Measurements from ENCODE around the gene WDR5B.
"Not testable (repeated sequence)": the region's sequence is repeated elsewhere in the genome, so short reads cannot be mapped to it uniquely, and the experiment has no call there.

WDR5B gene

GRCh38 chr3:122415762-122416654 is at the start of gene WDR5B:
TSS of gene WDR5B (minus strand) at chr3:122416062. CDS start at chr3:122415528, 534 bp downstream.
- Histone ChIP-seq H3K4me3 (peak within 1 kb of the TSS; percentile 91), H3K9ac (ENCODE audit: insufficient read length) (peak within 1 kb of the TSS; percentile 88), H3K9me3 (ENCODE audit: low read depth, low read length) (no peaks in the 10 kb centered on the region), H3K36me3 (ENCODE audit: insufficient read depth, low read length) (peaks cover 19% of the 10 kb centered on the region), H3K27ac (peak within 1 kb of the TSS; percentile 74; the same call in 1 of the 2 replicates)
- peak; percentile 96 for DNase-seq (ENCODE audit: low read depth, low spot score)
- peak; percentile 99 for TF ChIP-seq POLR2AphosphoS5 (IDR thresholded peaks at IDR 0.05; ENCODE audit: borderline replicate concordance, low read depth, low read length)
- no peak for TF ChIP-seq EZH2 (IDR thresholded peaks at IDR 0.05)

- Histone ChIP-seq H3K36me3 (ENCODE audit: insufficient read depth, low read length) (peaks cover 66% of the 10 kb centered on the region), H3K4me3 (no peak overlapping the region), H3K9me3 (ENCODE audit: low read depth, low read length) (no peaks in the 10 kb centered on the region), H3K9ac (ENCODE audit: insufficient read length) (no peak overlapping the region), H3K27ac (no peak overlapping the region)
- no peak for TF ChIP-seq EZH2 (IDR thresholded peaks at IDR 0.05)
- TF ChIP-seq POLR2AphosphoS5 (IDR thresholded peaks at IDR 0.05; ENCODE audit: borderline replicate concordance, low read depth, low read length): no peak
- no peak for TF ChIP-seq FOXP2 (optimal IDR thresholded peaks at IDR 0.05; ENCODE audit: control extremely low read depth, extremely low read length, insufficient read depth)
- DNase-seq (ENCODE audit: low read depth, low spot score): no peak
Observed at GRCh38 chr3:122464659-122465058, 48.8 kb upstream of the WDR5B start.

GRCh38 chr3:122462406-122462805 is 46.5 kb upstream of the WDR5B start:
- H3K4me3 ChIP-seq: no peak overlapping the region
- no peak overlapping the region for H3K9ac ChIP-seq (ENCODE audit: insufficient read length)
- no peak for DNase-seq (ENCODE audit: low read depth, low spot score)
- H3K36me3 ChIP-seq (ENCODE audit: insufficient read depth, low read length): peaks cover 83% of the 10 kb centered on the region
- H3K27ac ChIP-seq: peak overlapping the region; percentile 48
- TF ChIP-seq FOXP2 (optimal IDR thresholded peaks at IDR 0.05; ENCODE audit: control extremely low read depth, extremely low read length, insufficient read depth) (no peak), EZH2 (IDR thresholded peaks at IDR 0.05) (no peak)
- no peaks in the 10 kb centered on the region for H3K9me3 ChIP-seq (ENCODE audit: low read depth, low read length)

GRCh38 chr3:122461806-122462205 is 45.9 kb upstream of the WDR5B start:
- H3K9ac ChIP-seq (ENCODE audit: insufficient read length): no peak overlapping the region
- no peak for DNase-seq (ENCODE audit: low read depth, low spot score)
- H3K4me3 ChIP-seq: no peak overlapping the region
- H3K36me3 ChIP-seq (ENCODE audit: insufficient read depth, low read length): peaks cover 85% of the 10 kb centered on the region
- 0 out of 2 replicates have a peak overlapping the region, but pooled peaks have one; percentile 48 for H3K27ac ChIP-seq
- TF ChIP-seq EZH2 (IDR thresholded peaks at IDR 0.05) (no peak), FOXP2 (optimal IDR thresholded peaks at IDR 0.05; ENCODE audit: control extremely low read depth, extremely low read length, insufficient read depth) (no peak), POLR2AphosphoS5 (IDR thresholded peaks at IDR 0.05; ENCODE audit: borderline replicate concordance, low read depth, low read length) (no peak)
- H3K9me3 ChIP-seq (ENCODE audit: low read depth, low read length): no peaks in the 10 kb centered on the region

- Histone ChIP-seq H3K27ac (0 out of 2 replicates have a peak overlapping the region, but pooled peaks have one; percentile 62), H3K9ac (ENCODE audit: insufficient read length) (no peak overlapping the region), H3K4me3 (no peak overlapping the region), H3K36me3 (ENCODE audit: insufficient read depth, low read length) (peaks cover 83% of the 10 kb centered on the region), H3K9me3 (ENCODE audit: low read depth, low read length) (no peaks in the 10 kb centered on the region)
- TF ChIP-seq POLR2AphosphoS5 (IDR thresholded peaks at IDR 0.05; ENCODE audit: borderline replicate concordance, low read depth, low read length) (no peak), EZH2 (IDR thresholded peaks at IDR 0.05) (no peak)
- DNase-seq (ENCODE audit: low read depth, low spot score): peak; percentile 56
Observed at GRCh38 chr3:122458992-122459391, 43.1 kb upstream of the WDR5B start.

- H3K36me3 ChIP-seq (ENCODE audit: insufficient read depth, low read length): peaks cover 84% of the 10 kb centered on the region
- TF ChIP-seq EZH2 (IDR thresholded peaks at IDR 0.05) (no peak), POLR2AphosphoS5 (IDR thresholded peaks at IDR 0.05; ENCODE audit: borderline replicate concordance, low read depth, low read length) (no peak), FOXP2 (optimal IDR thresholded peaks at IDR 0.05; ENCODE audit: control extremely low read depth, extremely low read length, insufficient read depth) (no peak)
- peak overlapping the region; percentile 13 for H3K9ac ChIP-seq (ENCODE audit: insufficient read length)
Observed at GRCh38 chr3:122457706-122458105, 41.8 kb upstream of the WDR5B start.

GRCh38 chr3:122456074-122456473 is 40.2 kb upstream of the WDR5B start:
- Histone ChIP-seq H3K9ac (ENCODE audit: insufficient read length) (no peak overlapping the region), H3K27ac (no peak overlapping the region; the same call in 1 of the 2 replicates), H3K4me3 (no peak overlapping the region), H3K9me3 (ENCODE audit: low read depth, low read length) (no peaks in the 10 kb centered on the region), H3K36me3 (ENCODE audit: insufficient read depth, low read length) (peaks cover 82% of the 10 kb centered on the region)
- TF ChIP-seq EZH2 (IDR thresholded peaks at IDR 0.05): no peak
- no peak for TF ChIP-seq POLR2AphosphoS5 (IDR thresholded peaks at IDR 0.05; ENCODE audit: borderline replicate concordance, low read depth, low read length)
- no peak for TF ChIP-seq FOXP2 (optimal IDR thresholded peaks at IDR 0.05; ENCODE audit: control extremely low read depth, extremely low read length, insufficient read depth)
- DNase-seq (ENCODE audit: low read depth, low spot score): no peak

More at GRCh38 chr3:122457706-122458105, 41.8 kb upstream of the WDR5B start:
- H3K9me3 ChIP-seq (ENCODE audit: low read depth, low read length): no peaks in the 10 kb centered on the region
- no peak overlapping the region for H3K4me3 ChIP-seq
- no peak for DNase-seq (ENCODE audit: low read depth, low spot score)
- peak overlapping the region; percentile 38; the same call in 1 of the 2 replicates for H3K27ac ChIP-seq

- Histone ChIP-seq H3K9me3 (ENCODE audit: low read depth, low read length) (no peaks in the 10 kb centered on the region; the same call in 1 of the 2 replicates), H3K9ac (ENCODE audit: insufficient read length) (no peak overlapping the region), H3K4me3 (no peak overlapping the region), H3K36me3 (ENCODE audit: insufficient read depth, low read length) (peaks cover 77% of the 10 kb centered on the region), H3K27ac (no peak overlapping the region)
- TF ChIP-seq POLR2AphosphoS5 (IDR thresholded peaks at IDR 0.05; ENCODE audit: borderline replicate concordance, low read depth, low read length) (no peak), EZH2 (IDR thresholded peaks at IDR 0.05) (no peak), FOXP2 (optimal IDR thresholded peaks at IDR 0.05; ENCODE audit: control extremely low read depth, extremely low read length, insufficient read depth) (no peak)
- DNase-seq (ENCODE audit: low read depth, low spot score): no peak
Observed at GRCh38 chr3:122451371-122451770, 35.5 kb upstream of the WDR5B start.

GRCh38 chr3:122448218-122448617 is 32.4 kb upstream of the WDR5B start:
- H3K9ac ChIP-seq (ENCODE audit: insufficient read length); H3K4me3 ChIP-seq; H3K9me3 ChIP-seq (ENCODE audit: low read depth, low read length); H3K27ac ChIP-seq; DNase-seq (ENCODE audit: low read depth, low spot score): not testable (repeated sequence)
- H3K36me3 ChIP-seq (ENCODE audit: insufficient read depth, low read length): peaks cover 76% of the 10 kb centered on the region

- H3K36me3 ChIP-seq (ENCODE audit: insufficient read depth, low read length): peaks cover 76% of the 10 kb centered on the region
- H3K4me3 ChIP-seq; DNase-seq (ENCODE audit: low read depth, low spot score); H3K9me3 ChIP-seq (ENCODE audit: low read depth, low read length); H3K9ac ChIP-seq (ENCODE audit: insufficient read length); H3K27ac ChIP-seq: not testable (repeated sequence)
Observed at GRCh38 chr3:122444491-122444887, 28.6 kb upstream of the WDR5B start.

GRCh38 chr3:122443762-122444490 is 28.1 kb upstream of the WDR5B start:
- not testable (repeated sequence) for H3K9me3 ChIP-seq (ENCODE audit: low read depth, low read length); DNase-seq (ENCODE audit: low read depth, low spot score); H3K27ac ChIP-seq; H3K9ac ChIP-seq (ENCODE audit: insufficient read length); H3K4me3 ChIP-seq
- H3K36me3 ChIP-seq (ENCODE audit: insufficient read depth, low read length): peaks cover 76% of the 10 kb centered on the region
